ENCODE data around the gene MRAS. TPM values are rescaled to one million over a fixed set of nuclear protein-coding genes. Genes with fewer than 3 reads are reported as not detected.
"Not testable (repeated sequence)": the region's sequence is repeated elsewhere in the genome, so short reads cannot be mapped to it uniquely, and the experiment has no call there.

The MRAS gene
- polyA plus RNA-seq, 1 experiment = 58.3 TPM

DNA sequence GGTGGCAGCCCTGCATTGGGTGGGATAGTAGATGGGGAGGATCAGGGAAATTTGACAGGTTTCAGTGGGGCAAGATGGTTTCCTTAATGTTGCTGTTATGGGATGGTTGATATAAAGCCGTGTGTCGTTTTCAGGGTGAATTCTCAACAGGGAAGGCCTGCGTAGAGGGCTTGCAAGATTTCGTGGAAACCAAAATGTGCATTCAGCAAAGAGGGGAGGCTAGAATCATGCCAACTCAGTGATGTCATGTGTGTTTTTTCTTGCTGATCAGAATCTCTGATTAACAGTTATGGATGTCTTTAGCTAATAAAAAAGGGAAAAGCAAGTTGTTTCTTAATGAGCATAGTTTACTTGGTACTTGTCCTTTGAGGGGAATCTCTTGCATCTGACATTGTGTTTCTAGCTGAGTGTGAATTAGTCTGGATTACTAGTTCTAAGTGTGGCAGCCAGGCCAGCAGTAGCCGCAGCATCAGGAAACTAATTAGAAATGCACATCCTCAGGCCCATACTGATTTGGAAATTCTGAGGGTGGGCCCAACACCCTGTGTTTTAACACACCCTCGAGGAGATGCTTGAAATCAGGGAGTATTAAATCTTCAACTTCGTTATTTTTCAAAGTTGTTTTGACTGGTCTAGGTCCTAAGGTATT is 24.8 kb downstream of the MRAS start:
- POLR2A ChIA-PET = no interaction called here
- CTCF ChIA-PET = interaction anchor here (2.3 kb wide), 1 partner anchor 44 kb away, joined by 10 read pairs; no protein-coding TSS in a partner anchor
- Histone ChIP-seq H3K4me3 (ENCODE audit: low read depth, low read length) (no peak overlapping the region), H3K27me3 (ENCODE audit: control insufficient read depth, insufficient read depth, low read length) (no peaks in the 10 kb centered on the region), H3K27ac (ENCODE audit: low read depth, low read length) (no peak overlapping the region), H3K9me3 (ENCODE audit: control insufficient read depth, insufficient read depth, low read length) (no peaks in the 10 kb centered on the region)
- TF ChIP-seq, protein P1, sequence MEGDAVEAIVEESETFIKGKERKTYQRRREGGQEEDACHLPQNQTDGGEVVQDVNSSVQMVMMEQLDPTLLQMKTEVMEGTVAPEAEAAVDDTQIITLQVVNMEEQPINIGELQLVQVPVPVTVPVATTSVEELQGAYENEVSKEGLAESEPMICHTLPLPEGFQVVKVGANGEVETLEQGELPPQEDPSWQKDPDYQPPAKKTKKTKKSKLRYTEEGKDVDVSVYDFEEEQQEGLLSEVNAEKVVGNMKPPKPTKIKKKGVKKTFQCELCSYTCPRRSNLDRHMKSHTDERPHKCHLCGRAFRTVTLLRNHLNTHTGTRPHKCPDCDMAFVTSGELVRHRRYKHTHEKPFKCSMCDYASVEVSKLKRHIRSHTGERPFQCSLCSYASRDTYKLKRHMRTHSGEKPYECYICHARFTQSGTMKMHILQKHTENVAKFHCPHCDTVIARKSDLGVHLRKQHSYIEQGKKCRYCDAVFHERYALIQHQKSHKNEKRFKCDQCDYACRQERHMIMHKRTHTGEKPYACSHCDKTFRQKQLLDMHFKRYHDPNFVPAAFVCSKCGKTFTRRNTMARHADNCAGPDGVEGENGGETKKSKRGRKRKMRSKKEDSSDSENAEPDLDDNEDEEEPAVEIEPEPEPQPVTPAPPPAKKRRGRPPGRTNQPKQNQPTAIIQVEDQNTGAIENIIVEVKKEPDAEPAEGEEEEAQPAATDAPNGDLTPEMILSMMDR (IDR thresholded peaks at IDR 0.05; ENCODE audit: low read depth, low read length) = no peak
- no peak for DNase-seq (ENCODE audit: low read depth, low spot score)

DNA sequence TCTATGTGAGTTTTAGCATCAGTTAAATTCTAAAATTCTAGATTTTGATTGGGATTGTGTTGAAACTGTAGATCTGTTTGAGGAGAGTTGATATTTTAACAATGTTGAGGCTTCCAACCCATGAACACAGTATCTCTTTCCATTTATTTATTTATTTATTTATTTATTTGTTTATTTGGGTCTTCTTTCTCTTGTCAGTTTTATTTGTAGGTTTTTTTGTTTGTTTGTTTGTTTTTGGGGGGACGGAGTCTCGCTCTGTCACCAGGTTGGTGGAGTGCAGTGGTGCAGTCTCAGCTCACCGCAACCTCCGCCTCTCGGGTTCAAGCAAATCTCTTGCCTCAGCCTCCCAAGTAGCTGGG is 25.3 kb downstream of the MRAS start:
- Histone ChIP-seq H3K27ac (ENCODE audit: low read depth, low read length) (no peak overlapping the region), H3K4me3 (ENCODE audit: low read depth, low read length) (no peak overlapping the region), H3K27me3 (ENCODE audit: control insufficient read depth, insufficient read depth, low read length) (no peaks in the 10 kb centered on the region), H3K9me3 (ENCODE audit: control insufficient read depth, insufficient read depth, low read length) (no peaks in the 10 kb centered on the region)
- TF ChIP-seq, protein P1 (IDR thresholded peaks at IDR 0.05; ENCODE audit: low read depth, low read length) = no peak
- POLR2A ChIA-PET = no interaction called here
- DNase-seq (ENCODE audit: low read depth, low spot score) = no peak
- CTCF ChIA-PET = interaction anchor here (2.3 kb wide), 1 partner anchor 44 kb away, joined by 10 read pairs; no protein-coding TSS in a partner anchor

DNA sequence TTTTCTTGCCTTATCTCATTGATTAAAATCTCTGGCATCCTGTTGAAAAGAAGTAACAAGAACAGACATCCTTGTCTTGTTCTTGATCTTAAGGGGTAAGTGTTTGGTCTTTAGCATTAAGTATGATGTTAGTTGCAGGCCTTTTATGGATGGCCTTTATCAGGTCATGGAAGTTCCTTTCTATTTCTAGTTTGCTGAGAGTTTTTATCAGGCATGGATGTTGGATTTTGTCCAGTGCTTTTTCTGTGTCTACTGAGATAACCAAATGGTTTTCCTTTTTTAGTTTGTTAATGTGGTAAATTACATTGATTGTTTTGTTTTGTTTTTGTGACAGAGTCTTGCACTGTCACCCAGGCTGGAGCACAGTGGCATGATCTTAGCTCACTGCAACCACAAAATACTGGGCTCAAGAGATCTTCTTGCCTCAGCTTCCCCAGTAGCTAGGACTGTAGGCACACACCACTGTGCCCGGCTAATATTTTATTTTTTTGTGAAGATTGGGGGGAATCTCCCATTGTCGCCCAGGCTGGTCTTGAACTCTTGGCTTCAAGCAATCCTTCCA is 26.3 kb downstream of the MRAS start:
- ChIA-PET POLR2A (no interaction called here), CTCF (no interaction called here)
- Histone ChIP-seq H3K27me3 (ENCODE audit: control insufficient read depth, insufficient read depth, low read length) (no peaks in the 10 kb centered on the region), H3K9me3 (ENCODE audit: control insufficient read depth, insufficient read depth, low read length) (no peaks in the 10 kb centered on the region), H3K27ac (ENCODE audit: low read depth, low read length) (no peak overlapping the region), H3K4me3 (ENCODE audit: low read depth, low read length) (no peak overlapping the region)
- no peak for DNase-seq (ENCODE audit: low read depth, low spot score)
- TF ChIP-seq, protein P1 (IDR thresholded peaks at IDR 0.05; ENCODE audit: low read depth, low read length) = no peak

DNA sequence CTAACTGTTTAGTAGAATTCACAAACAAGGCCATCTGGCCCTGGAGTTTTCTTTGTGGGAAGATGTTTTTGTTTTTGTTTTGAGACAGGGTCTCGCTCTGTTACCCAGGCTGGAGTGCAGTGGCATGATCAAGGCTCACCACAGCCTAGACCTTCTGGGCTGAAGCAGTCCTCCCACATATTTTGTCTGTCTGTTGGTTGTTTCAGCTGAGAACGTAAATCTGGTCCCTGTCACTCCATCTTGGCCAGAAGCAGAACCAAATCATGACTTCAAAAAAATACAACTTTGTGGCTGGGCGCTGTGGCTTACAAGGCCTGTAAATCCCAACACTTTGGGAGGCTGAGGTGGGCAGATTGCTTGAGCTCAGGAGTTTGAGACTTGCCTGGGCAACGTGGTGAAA is 27.1 kb downstream of the MRAS start:
- no peaks in the 10 kb centered on the region for H3K27me3 ChIP-seq (ENCODE audit: control insufficient read depth, insufficient read depth, low read length)
- TF ChIP-seq, protein P1 (IDR thresholded peaks at IDR 0.05; ENCODE audit: low read depth, low read length) = no peak
- CTCF ChIA-PET = no interaction called here
- H3K9me3 ChIP-seq (ENCODE audit: control insufficient read depth, insufficient read depth, low read length) = no peaks in the 10 kb centered on the region
- H3K4me3 ChIP-seq (ENCODE audit: low read depth, low read length) = no peak overlapping the region
- no peak overlapping the region for H3K27ac ChIP-seq (ENCODE audit: low read depth, low read length)
- POLR2A ChIA-PET = no interaction called here
- DNase-seq (ENCODE audit: low read depth, low spot score) = no peak

DNA sequence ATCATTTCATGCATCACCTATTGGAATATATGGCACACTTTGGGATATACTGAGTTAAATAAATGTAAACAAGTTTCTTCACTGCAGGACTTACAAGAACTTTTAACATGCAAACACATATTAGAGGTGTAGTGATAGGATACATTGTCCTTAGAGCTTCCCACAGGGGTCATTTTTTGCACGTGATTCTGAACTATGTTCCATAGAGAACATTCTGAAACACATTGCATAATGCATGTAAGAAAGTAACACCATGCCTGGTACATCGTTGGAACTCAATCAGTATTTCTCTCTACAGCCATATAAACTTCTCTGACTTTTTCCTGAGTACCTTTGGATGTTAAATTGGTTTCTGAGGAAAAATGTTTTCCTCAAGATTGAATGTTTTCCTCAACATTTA is 28.3 kb downstream of the MRAS start:
- H3K27ac ChIP-seq (ENCODE audit: low read depth, low read length) = no peak overlapping the region
- H3K9me3 ChIP-seq (ENCODE audit: control insufficient read depth, insufficient read depth, low read length) = no peaks in the 10 kb centered on the region
- ChIA-PET POLR2A (no interaction called here), CTCF (interaction anchor here (0.9 kb wide), 1 partner anchor 41 kb away, joined by 4 read pairs; no protein-coding TSS in a partner anchor)
- TF ChIP-seq, protein P1 (IDR thresholded peaks at IDR 0.05; ENCODE audit: low read depth, low read length) = no peak
- H3K4me3 ChIP-seq (ENCODE audit: low read depth, low read length) = no peak overlapping the region
- no peaks in the 10 kb centered on the region for H3K27me3 ChIP-seq (ENCODE audit: control insufficient read depth, insufficient read depth, low read length)
- DNase-seq (ENCODE audit: low read depth, low spot score) = no peak

DNA sequence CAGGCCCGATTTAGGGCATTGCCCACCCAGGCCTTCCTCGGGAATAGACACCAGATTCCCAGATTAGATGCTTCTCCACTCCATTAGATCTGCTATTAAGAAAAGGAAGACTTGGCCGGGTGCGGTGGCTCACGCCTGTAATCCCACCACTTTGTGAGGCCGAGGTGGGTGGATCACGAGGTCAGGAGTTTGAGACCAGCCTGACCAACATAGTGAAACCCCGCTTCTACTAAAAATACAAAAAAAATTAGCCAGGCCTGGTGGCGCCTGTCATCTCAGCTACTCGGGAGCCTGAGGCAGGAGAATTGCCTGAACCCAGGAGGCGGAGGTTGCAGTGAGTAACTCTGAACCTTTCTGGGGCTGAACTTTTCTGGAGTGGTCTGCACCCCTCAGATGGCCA is 28.8 kb downstream of the MRAS start:
- POLR2A ChIA-PET; H3K9me3 ChIP-seq (ENCODE audit: control insufficient read depth, insufficient read depth, low read length); DNase-seq (ENCODE audit: low read depth, low spot score); H3K27me3 ChIP-seq (ENCODE audit: control insufficient read depth, insufficient read depth, low read length); H3K27ac ChIP-seq (ENCODE audit: low read depth, low read length); H3K4me3 ChIP-seq (ENCODE audit: low read depth, low read length): not testable (repeated sequence)
- CTCF ChIA-PET = interaction anchor here (0.9 kb wide), 1 partner anchor 40 kb away, joined by 4 read pairs; no protein-coding TSS in a partner anchor
